Uterus (tissue), 4 donors: ENCODE measurements around the gene ADD3. TPM values are rescaled to one million over a fixed set of nuclear protein-coding genes. Genes with fewer than 3 reads are reported as not detected.
"Not testable (repeated sequence)": the region's sequence is repeated elsewhere in the genome, so short reads cannot be mapped to it uniquely, and the experiment has no call there.

Experiments
- DNase-seq, 2 donors: peaks; one replicate each; pipeline ENCODE4 v3.0.0-alpha.2; 2019 to 2020
- H3K27ac ChIP-seq, 2 donors: fragments of 200-600 bp; sonication (generic); 1 replicate in 1 of 2; 2 replicates in 1 of 2; pipeline ENCODE4 v1.5.1; 2016 to 2018
- H3K27me3 ChIP-seq, 2 donors: fragments of 200-600 bp; sonication (generic); one replicate each; pipeline ENCODE4 v1.5.1; 2018 to 2019; ENCODE audit warnings: control low read depth in 1 of 2
- H3K36me3 ChIP-seq, 2 donors: fragments of 200-600 bp; sonication (generic); one replicate each; pipeline ENCODE4 v1.5.1; 2019; ENCODE audit warnings: control low read depth in 1 of 2
- H3K4me1 ChIP-seq, 2 donors: fragments of 200-600 bp; sonication (generic); one replicate each; pipeline ENCODE4 v1.5.1; 2018 to 2019; ENCODE audit warnings: control low read depth in 1 of 2
- H3K4me3 ChIP-seq, 2 donors: fragments of 200-600 bp; sonication (generic); 1 replicate in 1 of 2; 2 replicates in 1 of 2; pipeline ENCODE4 v1.5.1; 2018 to 2019; ENCODE audit warnings: mild to moderate bottlenecking in 1 of 2
- H3K9me3 ChIP-seq, 2 donors: fragments of 200-600 bp; sonication (generic); one replicate each; pipeline ENCODE4 v1.5.1; 2019; ENCODE audit warnings: control low read depth in 1 of 2
- CTCF ChIP-seq, 4 experiments: fragments of 200-600 bp in 2 of 4; fragments of 450-650 bp in 2 of 4; sonication (generic) in 2 of 4; IDR thresholded peaks; one replicate each; pipeline ENCODE4 v1.5.1; 2016 to 2019; ENCODE audit warnings: antibody characterized with exemption in 4 of 4, mild to moderate bottlenecking in 2 of 4, moderate library complexity in 1 of 4
- POLR2A ChIP-seq, 2 donors: fragments of 450-650 bp; IDR thresholded peaks; one replicate each; pipeline ENCODE4 v1.6.1; 2016; ENCODE audit warnings: antibody characterized with exemption in 2 of 2, mild to moderate bottlenecking in 1 of 2, moderate library complexity in 1 of 2
- intact Hi-C: fragments of 100-400 bp; cut with DNase I; formaldehyde crosslinking; loops from one replicate; pipeline ENCODE4 v1.15.1; 2023; ENCODE audit warnings: low total_unique reads
- total RNA-seq, 4 donors: library from RNA; depleted of rRNA in 3 of 4; stranded (reverse); fragments of >200 nt in 3 of 4; gene quantifications; one replicate each; pipeline versions ENCODE4 v1.1.0 to v1.2.4, GENCODE V29; 2014 to 2023
- donor health status: DM: yes; HTN: yes; CAD: no.

Gene ADD3
- total RNA-seq, 4 donors from 2014 or later, result 55.0 to 935 (median 92.6) TPM

DNA sequence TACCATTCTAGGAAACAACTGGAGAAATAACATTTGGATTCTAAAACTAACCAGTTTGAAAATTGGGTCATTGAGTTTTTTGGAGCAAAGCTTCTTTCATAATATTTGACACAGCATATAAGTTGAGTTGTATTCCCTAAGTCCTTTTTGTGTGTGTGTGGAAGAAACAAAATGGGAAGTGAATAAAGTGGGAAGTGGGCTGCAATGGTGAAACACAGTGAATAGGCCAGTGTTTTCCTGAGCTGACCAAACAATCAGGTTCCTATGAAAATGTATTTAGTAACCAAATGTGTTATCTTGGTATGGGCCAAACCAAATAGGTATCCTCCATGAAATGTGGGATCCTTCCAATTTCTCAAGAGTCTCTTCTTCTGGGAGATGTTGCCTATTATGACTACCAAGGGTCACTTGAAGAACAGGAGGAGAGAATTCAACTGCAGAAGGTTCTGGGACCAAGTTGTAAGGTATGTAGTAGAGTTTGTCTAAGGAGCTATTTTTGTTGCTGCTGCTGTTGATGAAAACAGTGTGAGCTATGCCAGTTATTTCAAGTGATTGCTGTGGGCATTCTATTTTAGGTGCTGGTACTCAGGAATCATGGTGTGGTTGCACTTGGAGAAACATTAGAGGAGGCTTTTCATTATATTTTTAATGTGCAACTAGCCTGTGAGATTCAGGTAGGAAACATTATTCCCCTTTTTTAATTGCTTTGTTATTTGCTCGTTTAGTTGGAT lies 111.3 kb downstream of the ADD3 start:
- Histone ChIP-seq H3K36me3 (no peaks in the 10 kb centered on the region), H3K4me1 (no peaks in the 10 kb centered on the region), H3K27ac (no peak overlapping the region), H3K27me3 (no peaks in the 10 kb centered on the region), H3K4me3 (no peak overlapping the region), H3K9me3 (no peaks in the 10 kb centered on the region)
- intact Hi-C loops, result no loop called here
- DNase-seq, result no peak
- TF ChIP-seq CTCF (IDR thresholded peaks at IDR 0.05), result no peak
- TF ChIP-seq POLR2A (IDR thresholded peaks at IDR 0.05), result no peak

DNA sequence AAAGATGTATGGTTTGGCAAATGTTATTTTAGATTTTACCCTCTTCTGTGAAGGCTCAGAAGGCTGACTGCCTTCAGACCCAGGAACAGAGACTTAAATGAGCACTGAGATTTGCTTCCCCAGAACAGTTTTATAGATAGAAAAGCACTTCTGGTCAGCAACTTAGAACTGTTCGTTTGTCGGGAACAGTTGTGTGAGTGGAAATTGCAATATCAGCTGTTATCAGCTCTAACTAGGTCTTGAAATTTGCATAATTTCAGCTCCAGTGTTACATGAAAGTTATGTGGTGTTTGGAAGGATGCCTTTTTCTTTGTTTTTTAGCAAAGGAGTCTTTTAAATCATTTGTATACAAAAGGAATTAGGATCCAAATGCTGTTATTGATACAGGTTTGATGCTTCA lies 115.8 kb downstream of the ADD3 start:
- Histone ChIP-seq H3K9me3 (no peaks in the 10 kb centered on the region), H3K4me1 (no peaks in the 10 kb centered on the region), H3K27me3 (no peaks in the 10 kb centered on the region), H3K27ac (no peak overlapping the region), H3K36me3 (no peaks in the 10 kb centered on the region), H3K4me3 (no peak overlapping the region)
- intact Hi-C loops, result no loop called here
- no peak for DNase-seq
- TF ChIP-seq CTCF (IDR thresholded peaks at IDR 0.05) (no peak), POLR2A (IDR thresholded peaks at IDR 0.05) (no peak)

- H3K27me3 ChIP-seq, result no peaks in the 10 kb centered on the region
- H3K4me1 ChIP-seq, result no peaks in the 10 kb centered on the region
- intact Hi-C loops, result no loop called here
- TF ChIP-seq CTCF (IDR thresholded peaks at IDR 0.05), result no peak
- H3K9me3 ChIP-seq, result no peaks in the 10 kb centered on the region
- no peak overlapping the region for H3K27ac ChIP-seq
- no peak for DNase-seq
- H3K36me3 ChIP-seq, result no peaks in the 10 kb centered on the region
- H3K4me3 ChIP-seq, result no peak overlapping the region
Measured at GRCh38 chr10:110129490-110129889, 121.7 kb downstream of the ADD3 start.

- no peaks in the 10 kb centered on the region for H3K9me3 ChIP-seq
- no peak overlapping the region for H3K4me3 ChIP-seq
- intact Hi-C loops, result loop anchor here (5.0 kb wide), 1 partner anchor 72 kb away; the partner anchor contains the start of gene MXI1
- no peaks in the 10 kb centered on the region for H3K27me3 ChIP-seq
- no peaks in the 10 kb centered on the region for H3K4me1 ChIP-seq
- TF ChIP-seq CTCF (IDR thresholded peaks at IDR 0.05), result no peak
- TF ChIP-seq POLR2A (IDR thresholded peaks at IDR 0.05), result no peak
- no peaks in the 10 kb centered on the region for H3K36me3 ChIP-seq
- DNase-seq, result no peak
- H3K27ac ChIP-seq, result no peak overlapping the region
Measured at GRCh38 chr10:110134917-110135316, 127.1 kb downstream of the ADD3 start.

DNA sequence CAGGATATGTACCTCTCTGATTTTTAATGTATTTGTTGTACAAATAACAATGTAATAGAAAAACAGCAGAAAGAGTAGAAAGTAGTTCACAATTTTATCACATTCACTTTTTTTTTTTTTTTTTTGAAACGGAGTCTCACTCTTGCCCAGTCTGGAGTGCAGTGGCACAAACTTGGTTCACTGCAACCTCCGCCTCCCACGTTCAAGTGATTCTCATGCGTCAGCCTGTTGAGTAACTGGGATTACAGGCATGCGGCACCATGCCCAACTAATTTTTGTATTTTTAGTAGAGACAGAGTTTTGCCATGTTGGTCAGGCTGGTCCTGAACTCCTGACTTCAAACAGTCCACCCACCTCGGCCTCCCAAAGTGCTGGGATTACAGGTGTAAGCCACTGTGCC lies 128.1 kb downstream of the ADD3 start:
- not testable (repeated sequence) for H3K36me3 ChIP-seq

More for the DNA sequence above, 128.1 kb downstream of the ADD3 start:
- H3K4me1 ChIP-seq, H3K27me3 ChIP-seq, H3K9me3 ChIP-seq, H3K27ac ChIP-seq, H3K4me3 ChIP-seq, DNase-seq: not testable (repeated sequence)
- intact Hi-C loops, result loop anchor here (5.0 kb wide), 1 partner anchor 71 kb away; the partner anchor contains the start of gene MXI1
